ENCODE results near the gene DIPK1C. TPM values are rescaled to one million over a fixed set of nuclear protein-coding genes. Genes with fewer than 3 reads are reported as not detected.
A peak's percentile ranks its signal among the peaks of the same experiment; 100 is the strongest.

DIPK1C gene
- polyA plus RNA-seq, 4 donors: 0.10 to 0.43 TPM; not detected in 2

- Histone ChIP-seq H3K27ac (ENCODE audit: low read depth in 1 of 3, low read length in 2 of 3) (peak overlapping the region in 1 of 3 donors; percentile 57), H3K4me3 (ENCODE audit: low read depth in 1 of 3, low read length in 3 of 3) (no peak overlapping the region), H3K36me3 (ENCODE audit: control insufficient read depth in 3 of 3, insufficient read depth in 2 of 3, low read depth in 1 of 3, low read length in 3 of 3) (no peaks in the 10 kb centered on the region), H3K4me1 (ENCODE audit: control insufficient read depth in 3 of 3, insufficient read depth in 2 of 3, low read depth in 1 of 3, low read length in 2 of 3) (peaks cover 0 to 16% (median 3%) of the 10 kb centered on the region in 3 donors), H3K9me3 (ENCODE audit: control insufficient read depth in 2 of 2, insufficient read depth in 1 of 2, low read depth in 1 of 2, low read length in 1 of 2) (peaks cover 0 to 10% of the 10 kb centered on the region in 2 donors), H3K27me3 (ENCODE audit: control insufficient read depth in 3 of 3, insufficient read depth in 3 of 3, low read length in 3 of 3) (no peaks in the 10 kb centered on the region)
- no peak for FAIRE-seq
- DNase-seq: no peak
- 84 to 88% (median 87%) methylated on average over 16 of the region's 16 CpGs for WGBS, 3 donors
Measured at GRCh38 chr18:74479486-74480148, 22.5 kb upstream of the DIPK1C start.

GRCh38 chr18:74478880-74479279, 21.8 kb upstream of the DIPK1C start:
- no peaks in the 10 kb centered on the region for H3K27me3 ChIP-seq (ENCODE audit: control insufficient read depth in 3 of 3, insufficient read depth in 3 of 3, low read length in 3 of 3)
- H3K4me3 ChIP-seq (ENCODE audit: low read depth in 1 of 3, low read length in 3 of 3): no peak overlapping the region
- no peak overlapping the region for H3K27ac ChIP-seq (ENCODE audit: low read depth in 1 of 3, low read length in 2 of 3)
- H3K36me3 ChIP-seq (ENCODE audit: control insufficient read depth in 3 of 3, insufficient read depth in 2 of 3, low read depth in 1 of 3, low read length in 3 of 3): no peaks in the 10 kb centered on the region
- FAIRE-seq (no peak), DNase-seq (no peak)
- H3K9me3 ChIP-seq (ENCODE audit: control insufficient read depth in 2 of 2, insufficient read depth in 1 of 2, low read depth in 1 of 2, low read length in 1 of 2): peaks cover 0 to 10% of the 10 kb centered on the region in 2 donors
- H3K4me1 ChIP-seq (ENCODE audit: control insufficient read depth in 3 of 3, insufficient read depth in 2 of 3, low read depth in 1 of 3, low read length in 2 of 3): peaks cover 0 to 16% (median 0%) of the 10 kb centered on the region in 3 donors
- WGBS, 3 donors: 64 to 75% (median 71%) methylated on average over 6 of the region's 6 CpGs

DNA sequence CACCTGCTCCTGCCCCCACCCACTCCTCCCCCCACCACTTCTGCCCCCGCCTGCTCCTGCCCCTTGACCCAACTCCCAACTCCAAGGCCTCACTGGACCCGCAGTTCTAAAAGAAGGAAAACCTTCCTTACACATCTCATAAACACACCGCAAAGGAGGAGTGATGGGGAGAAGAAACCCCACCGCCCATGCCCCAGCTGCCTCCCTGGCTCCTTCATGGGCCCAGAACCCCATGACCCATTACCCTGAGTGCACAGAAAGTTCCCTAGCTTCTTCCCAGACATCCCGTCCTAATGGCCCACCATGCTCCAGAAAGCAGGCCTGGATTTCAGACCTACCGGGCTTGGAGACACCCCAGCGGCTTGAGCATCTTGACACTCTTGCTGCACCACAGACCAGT, 21.2 kb upstream of the DIPK1C start:
- Histone ChIP-seq H3K36me3 (ENCODE audit: control insufficient read depth in 3 of 3, insufficient read depth in 2 of 3, low read depth in 1 of 3, low read length in 3 of 3) (no peaks in the 10 kb centered on the region), H3K4me3 (ENCODE audit: low read depth in 1 of 3, low read length in 3 of 3) (no peak overlapping the region), H3K4me1 (ENCODE audit: control insufficient read depth in 3 of 3, insufficient read depth in 2 of 3, low read depth in 1 of 3, low read length in 2 of 3) (peaks cover 0 to 16% (median 0%) of the 10 kb centered on the region in 3 donors), H3K27ac (ENCODE audit: low read depth in 1 of 3, low read length in 2 of 3) (no peak overlapping the region), H3K27me3 (ENCODE audit: control insufficient read depth in 3 of 3, insufficient read depth in 3 of 3, low read length in 3 of 3) (no peaks in the 10 kb centered on the region), H3K9me3 (ENCODE audit: control insufficient read depth in 2 of 2, insufficient read depth in 1 of 2, low read depth in 1 of 2, low read length in 1 of 2) (peaks cover 0 to 10% of the 10 kb centered on the region in 2 donors)
- WGBS, 3 donors: 92 to 93% (median 93%) methylated on average over 6 to 7 of the region's 7 CpGs
- FAIRE-seq: no peak
- no peak for DNase-seq

- 79 to 90% (median 80%) methylated on average over 8 of the region's 8 CpGs for WGBS, 3 donors
- no peak for FAIRE-seq
- no peaks in the 10 kb centered on the region for H3K36me3 ChIP-seq (ENCODE audit: control insufficient read depth in 3 of 3, insufficient read depth in 2 of 3, low read depth in 1 of 3, low read length in 3 of 3)
Measured at GRCh38 chr18:74477771-74478170, 20.7 kb upstream of the DIPK1C start.

GRCh38 chr18:74476140-74476539, 19.0 kb upstream of the DIPK1C start:
- H3K9me3 ChIP-seq (ENCODE audit: control insufficient read depth in 2 of 2, insufficient read depth in 1 of 2, low read depth in 1 of 2, low read length in 1 of 2): no peaks in the 10 kb centered on the region
- FAIRE-seq: no peak
- no peak overlapping the region for H3K4me3 ChIP-seq (ENCODE audit: low read depth in 1 of 3, low read length in 3 of 3)
- no peak for DNase-seq
- H3K4me1 ChIP-seq (ENCODE audit: control insufficient read depth in 3 of 3, insufficient read depth in 2 of 3, low read depth in 1 of 3, low read length in 2 of 3): peaks cover 0 to 16% (median 0%) of the 10 kb centered on the region in 3 donors
- no peaks in the 10 kb centered on the region for H3K36me3 ChIP-seq (ENCODE audit: control insufficient read depth in 3 of 3, insufficient read depth in 2 of 3, low read depth in 1 of 3, low read length in 3 of 3)
- H3K27ac ChIP-seq (ENCODE audit: low read depth in 1 of 3, low read length in 2 of 3): no peak overlapping the region
- WGBS, 3 donors: 47 to 79% (median 65%) methylated on average over 6 of the region's 6 CpGs
- no peaks in the 10 kb centered on the region for H3K27me3 ChIP-seq (ENCODE audit: control insufficient read depth in 3 of 3, insufficient read depth in 3 of 3, low read length in 3 of 3)

More at GRCh38 chr18:74477771-74478170, 20.7 kb upstream of the DIPK1C start:
- no peak overlapping the region for H3K27ac ChIP-seq (ENCODE audit: low read depth in 1 of 3, low read length in 2 of 3)
- peaks cover 0 to 9% of the 10 kb centered on the region in 2 donors for H3K9me3 ChIP-seq (ENCODE audit: control insufficient read depth in 2 of 2, insufficient read depth in 1 of 2, low read depth in 1 of 2, low read length in 1 of 2)
- H3K4me1 ChIP-seq (ENCODE audit: control insufficient read depth in 3 of 3, insufficient read depth in 2 of 3, low read depth in 1 of 3, low read length in 2 of 3): peaks cover 0 to 16% (median 0%) of the 10 kb centered on the region in 3 donors
- DNase-seq: no peak
- no peaks in the 10 kb centered on the region for H3K27me3 ChIP-seq (ENCODE audit: control insufficient read depth in 3 of 3, insufficient read depth in 3 of 3, low read length in 3 of 3)
- H3K4me3 ChIP-seq (ENCODE audit: low read depth in 1 of 3, low read length in 3 of 3): no peak overlapping the region

DNA sequence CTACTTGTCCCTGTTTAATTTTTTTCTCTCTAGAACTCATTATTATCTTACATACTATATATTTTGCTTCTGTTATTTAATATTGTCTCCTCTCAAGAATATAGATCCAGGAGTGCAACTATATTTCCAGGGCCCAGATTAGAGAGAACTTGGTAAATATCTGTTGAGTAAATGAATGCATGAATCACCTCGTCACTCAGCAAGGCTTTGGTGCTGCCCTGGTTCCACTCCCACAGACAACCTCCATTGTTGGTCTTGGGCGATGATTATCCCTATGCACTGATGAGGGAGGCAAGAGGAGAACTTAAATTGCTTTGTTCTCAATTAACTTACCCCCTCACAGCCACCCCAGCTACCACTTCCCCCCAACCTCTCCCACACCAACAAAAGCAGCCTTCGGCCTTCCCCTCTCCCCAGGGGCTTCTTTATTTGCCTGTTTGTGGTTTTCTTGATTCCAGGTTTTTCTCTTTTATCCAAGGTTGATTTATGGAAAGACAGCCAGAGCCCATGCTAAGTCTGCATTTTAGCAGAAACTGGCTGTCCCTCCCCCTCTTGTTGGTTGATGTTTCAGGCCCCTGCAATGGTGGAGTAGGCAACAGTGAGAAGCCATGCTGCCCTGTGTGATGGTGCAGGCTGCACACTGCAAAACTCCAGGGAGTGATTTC, 17.0 kb upstream of the DIPK1C start:
- Histone ChIP-seq H3K4me3 (ENCODE audit: low read depth in 1 of 3, low read length in 3 of 3) (no peak overlapping the region), H3K4me1 (ENCODE audit: control insufficient read depth in 3 of 3, insufficient read depth in 2 of 3, low read depth in 1 of 3, low read length in 2 of 3) (no peaks in the 10 kb centered on the region), H3K27ac (ENCODE audit: low read depth in 1 of 3, low read length in 2 of 3) (no peak overlapping the region), H3K27me3 (ENCODE audit: control insufficient read depth in 3 of 3, insufficient read depth in 3 of 3, low read length in 3 of 3) (no peaks in the 10 kb centered on the region), H3K36me3 (ENCODE audit: control insufficient read depth in 3 of 3, insufficient read depth in 2 of 3, low read depth in 1 of 3, low read length in 3 of 3) (no peaks in the 10 kb centered on the region), H3K9me3 (ENCODE audit: control insufficient read depth in 2 of 2, insufficient read depth in 1 of 2, low read depth in 1 of 2, low read length in 1 of 2) (no peaks in the 10 kb centered on the region)
- FAIRE-seq (no peak), DNase-seq (no peak)
- WGBS, 3 donors: 87 to 94% (median 94%) methylated on average over 3 of the region's 3 CpGs

DNA sequence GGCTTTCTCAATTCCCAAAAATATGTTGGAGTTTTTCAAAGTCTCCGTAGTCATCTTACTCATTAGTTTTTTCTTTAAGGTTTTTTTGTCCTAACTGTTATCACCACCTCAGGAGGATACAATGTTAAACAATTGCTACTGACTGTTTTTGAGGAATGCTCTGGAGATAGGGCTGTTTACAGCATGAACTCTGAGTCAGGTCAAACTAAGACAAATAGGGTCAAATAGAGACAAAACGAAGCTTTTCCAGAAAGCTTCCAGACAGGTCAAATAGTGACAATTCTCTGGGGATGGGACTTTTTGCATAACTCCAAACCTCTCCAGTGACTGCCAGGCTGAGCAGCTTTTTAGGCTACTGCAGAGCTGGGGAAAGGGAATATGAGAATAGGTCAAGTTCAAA, 15.2 kb upstream of the DIPK1C start:
- Histone ChIP-seq H3K27me3 (ENCODE audit: control insufficient read depth in 3 of 3, insufficient read depth in 3 of 3, low read length in 3 of 3) (no peaks in the 10 kb centered on the region), H3K4me3 (ENCODE audit: low read depth in 1 of 3, low read length in 3 of 3) (no peak overlapping the region), H3K9me3 (ENCODE audit: control insufficient read depth in 2 of 2, insufficient read depth in 1 of 2, low read depth in 1 of 2, low read length in 1 of 2) (no peaks in the 10 kb centered on the region), H3K36me3 (ENCODE audit: control insufficient read depth in 3 of 3, insufficient read depth in 2 of 3, low read depth in 1 of 3, low read length in 3 of 3) (no peaks in the 10 kb centered on the region), H3K4me1 (ENCODE audit: control insufficient read depth in 3 of 3, insufficient read depth in 2 of 3, low read depth in 1 of 3, low read length in 2 of 3) (no peaks in the 10 kb centered on the region), H3K27ac (ENCODE audit: low read depth in 1 of 3, low read length in 2 of 3) (no peak overlapping the region)
- FAIRE-seq: no peak
- WGBS, 3 donors: 65 to 82% (median 69%) methylated on average over 2 of the region's 2 CpGs
- no peak for DNase-seq

DNA sequence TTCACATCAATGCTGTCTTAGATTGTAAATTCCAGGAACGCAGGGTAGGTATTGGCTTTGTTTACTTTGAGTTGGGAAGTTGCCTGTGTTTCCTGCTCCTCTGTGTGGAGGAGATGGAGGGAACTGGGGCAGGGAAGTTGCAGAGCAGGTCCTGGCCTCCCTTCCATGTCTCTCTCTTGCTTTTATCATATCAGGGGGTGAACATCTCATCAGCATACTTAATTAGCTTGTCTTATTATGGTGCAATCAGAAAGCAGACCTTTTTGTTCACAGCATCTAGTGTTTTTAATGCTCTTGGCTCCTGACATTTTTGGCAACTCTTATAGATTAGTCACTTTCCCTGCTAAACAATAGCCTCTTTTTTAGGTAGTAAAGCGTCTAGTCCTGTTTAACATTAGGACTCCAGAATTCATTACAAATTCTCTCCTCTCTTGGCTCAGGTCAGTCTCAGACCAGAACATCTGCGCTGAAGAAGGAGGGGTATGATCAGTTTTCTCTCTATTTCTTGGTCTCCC, 11.5 kb upstream of the DIPK1C start:
- Histone ChIP-seq H3K27ac (ENCODE audit: low read depth in 1 of 3, low read length in 2 of 3) (no peak overlapping the region), H3K36me3 (ENCODE audit: control insufficient read depth in 3 of 3, insufficient read depth in 2 of 3, low read depth in 1 of 3, low read length in 3 of 3) (no peaks in the 10 kb centered on the region), H3K27me3 (ENCODE audit: control insufficient read depth in 3 of 3, insufficient read depth in 3 of 3, low read length in 3 of 3) (peaks cover 0 to 3% (median 0%) of the 10 kb centered on the region in 3 donors), H3K4me1 (ENCODE audit: control insufficient read depth in 3 of 3, insufficient read depth in 2 of 3, low read depth in 1 of 3, low read length in 2 of 3) (no peaks in the 10 kb centered on the region), H3K4me3 (ENCODE audit: low read depth in 1 of 3, low read length in 3 of 3) (no peak overlapping the region), H3K9me3 (ENCODE audit: control insufficient read depth in 2 of 2, insufficient read depth in 1 of 2, low read depth in 1 of 2, low read length in 1 of 2) (no peaks in the 10 kb centered on the region)
- DNase-seq (no peak), FAIRE-seq (no peak)
- 41 to 59% (median 45%) methylated on average over 3 of the region's 3 CpGs for WGBS, 3 donors
